RWPE2 (cell line): ENCODE results near the gene NEURL1.

Experiments used
- ATAC-seq: fragments of 200-7000 bp; cut with Tn5 transposase; 3 replicates; pipeline ENCODE4 v1.9.1; 2021; ENCODE audit warnings: low read depth
- DNase-seq: peaks from one replicate; pipeline ENCODE4 v3.0.0-alpha.2; 2020; ENCODE audit warnings: low spot score
- H3K27ac ChIP-seq: fragments of 450-650 bp; 2 replicates; pipeline ENCODE4 v1.5.1; 2017; ENCODE audit warnings: mild to moderate bottlenecking; ENCODE audit not compliant: poor library complexity, severe bottlenecking
- H3K27me3 ChIP-seq: fragments of 250-450 bp; sonication (Bioruptor Pico); 2 replicates; pipeline ENCODE4 v1.5.1; 2021; ENCODE audit warnings: mild to moderate bottlenecking, moderate library complexity; ENCODE audit not compliant: insufficient read depth, poor library complexity, severe bottlenecking
- H3K36me3 ChIP-seq: fragments of 250-450 bp; sonication (Bioruptor Pico); 2 replicates; pipeline ENCODE4 v1.5.1; 2020; ENCODE audit warnings: low read depth, mild to moderate bottlenecking, moderate library complexity
- H3K4me1 ChIP-seq: fragments of 250-450 bp; sonication (Bioruptor Pico); 2 replicates; pipeline ENCODE4 v1.5.1; 2021; ENCODE audit warnings: mild to moderate bottlenecking, moderate library complexity; ENCODE audit not compliant: insufficient read depth, poor library complexity, severe bottlenecking
- H3K4me3 ChIP-seq: fragments of 250-450 bp; sonication (Bioruptor Pico); 2 replicates; pipeline ENCODE4 v1.5.1; 2021; ENCODE audit warnings: mild to moderate bottlenecking, moderate library complexity; ENCODE audit not compliant: severe bottlenecking
- H3K9me3 ChIP-seq: fragments of 250-450 bp; sonication (Bioruptor Pico); 2 replicates; pipeline ENCODE4 v1.5.1; 2021; ENCODE audit warnings: mild to moderate bottlenecking, moderate library complexity; ENCODE audit not compliant: severe bottlenecking
- CTCF ChIP-seq: fragments of 450-650 bp; IDR thresholded peaks from one replicate; pipeline ENCODE4 v1.5.1; 2017; ENCODE audit warnings: mild to moderate bottlenecking, moderate library complexity; ENCODE audit not compliant: poor library complexity, severe bottlenecking

NEURL1 gene

GRCh38 chr10:103534621-103535498 is 41.4 kb downstream of the NEURL1 start:
- ATAC-seq (no peak), DNase-seq (peak; percentile 25)
- no peak for TF ChIP-seq CTCF
- Histone ChIP-seq H3K9me3 (peaks cover 2% of the 10 kb centered on the region), H3K27me3 (no peaks in the 10 kb centered on the region), H3K4me3 (no peak overlapping the region), H3K27ac (no peak overlapping the region), H3K4me1 (no peaks in the 10 kb centered on the region), H3K36me3 (no peaks in the 10 kb centered on the region)

GRCh38 chr10:103535595-103535994 is 42.1 kb downstream of the NEURL1 start:
- no peaks in the 10 kb centered on the region for H3K4me1 ChIP-seq
- H3K27ac ChIP-seq, result no peak overlapping the region
- H3K36me3 ChIP-seq, result no peaks in the 10 kb centered on the region
- no peaks in the 10 kb centered on the region for H3K27me3 ChIP-seq
- peak; percentile 45 for DNase-seq
- peaks cover 2% of the 10 kb centered on the region for H3K9me3 ChIP-seq
- no peak overlapping the region for H3K4me3 ChIP-seq
- no peak; the same call in 2 of the 3 replicates for ATAC-seq
- no peak for TF ChIP-seq CTCF

GRCh38 chr10:103539751-103540150 is 46.2 kb downstream of the NEURL1 start:
- H3K36me3 ChIP-seq, result no peaks in the 10 kb centered on the region
- H3K4me1 ChIP-seq, result no peaks in the 10 kb centered on the region
- H3K27ac ChIP-seq, result no peak overlapping the region
- no peak overlapping the region for H3K4me3 ChIP-seq
- H3K27me3 ChIP-seq, result no peaks in the 10 kb centered on the region
- no peak for ATAC-seq
- H3K9me3 ChIP-seq, result no peaks in the 10 kb centered on the region
- no peak for DNase-seq
- TF ChIP-seq CTCF, result no peak

- no peaks in the 10 kb centered on the region for H3K27me3 ChIP-seq
Measured at GRCh38 chr10:103540722-103541121, 47.2 kb downstream of the NEURL1 start.

More at GRCh38 chr10:103540722-103541121, 47.2 kb downstream of the NEURL1 start:
- DNase-seq, result peak; percentile 19
- H3K9me3 ChIP-seq, result no peaks in the 10 kb centered on the region
- ATAC-seq, result no peak
- H3K36me3 ChIP-seq, result no peaks in the 10 kb centered on the region
- no peak overlapping the region for H3K4me3 ChIP-seq
- TF ChIP-seq CTCF, result no peak
- no peak overlapping the region for H3K27ac ChIP-seq
- H3K4me1 ChIP-seq, result no peaks in the 10 kb centered on the region
